ENCODE data around the gene NECTIN4. TPM values are rescaled to one million over a fixed set of nuclear protein-coding genes. Genes with fewer than 3 reads are reported as not detected.
"Not testable (repeated sequence)": the region's sequence is repeated elsewhere in the genome, so short reads cannot be mapped to it uniquely, and the experiment has no call there.

NECTIN4 gene
- 75.6 TPM for total RNA-seq

- DNase-seq (ENCODE audit: low spot score) = peak; percentile 85
Observed at GRCh38 chr1:161089251-161089924, at the start of gene NECTIN4. Gene NECTIN4, minus strand, starts transcription at chr1:161089558. Its CDS starts 262 bp downstream, at chr1:161089296.

GRCh38 chr1:161138431-161138830 is 49.1 kb upstream of the NECTIN4 start:
- no peak for DNase-seq (ENCODE audit: low spot score)

- no peak for DNase-seq (ENCODE audit: low spot score)
Observed at GRCh38 chr1:161137881-161138280, 48.5 kb upstream of the NECTIN4 start.

- DNase-seq (ENCODE audit: low spot score) = no peak
Observed at GRCh38 chr1:161133220-161133740, 43.9 kb upstream of the NECTIN4 start.

GRCh38 chr1:161132410-161133219 is 43.3 kb upstream of the NECTIN4 start, which contains the start of gene DEDD:
Gene DEDD, minus strand, starts transcription at chr1:161132667. Its CDS starts 8,205 bp downstream, at chr1:161124462.
- peak; percentile 95 for DNase-seq (ENCODE audit: low spot score)

GRCh38 chr1:161131523-161132409 is 42.4 kb upstream of the NECTIN4 start:
- DNase-seq (ENCODE audit: low spot score) = no peak

GRCh38 chr1:161130266-161130665 is 40.9 kb upstream of the NECTIN4 start:
- no peak for DNase-seq (ENCODE audit: low spot score)

GRCh38 chr1:161128591-161129420 is 39.4 kb upstream of the NECTIN4 start:
- DNase-seq (ENCODE audit: low spot score) = no peak

- no peak for DNase-seq (ENCODE audit: low spot score)
Observed at GRCh38 chr1:161127649-161128048, 38.3 kb upstream of the NECTIN4 start.

GRCh38 chr1:161122967-161123366 is 33.6 kb upstream of the NECTIN4 start:
- DNase-seq (ENCODE audit: low spot score) = no peak

- DNase-seq (ENCODE audit: low spot score) = no peak
Observed at GRCh38 chr1:161121834-161122233, 32.5 kb upstream of the NECTIN4 start.

GRCh38 chr1:161121042-161121650 is 31.8 kb upstream of the NECTIN4 start:
- no peak for DNase-seq (ENCODE audit: low spot score)

- no peak for DNase-seq (ENCODE audit: low spot score)
Observed at GRCh38 chr1:161119092-161119903, 29.9 kb upstream of the NECTIN4 start.

GRCh38 chr1:161117759-161118581 is 28.6 kb upstream of the NECTIN4 start, which contains the start of the genes NIT1 and PFDN2:
Gene NIT1, plus strand, starts transcription at chr1:161118105. Its CDS starts 72 bp downstream, at chr1:161118177.
Gene PFDN2, minus strand, starts transcription at chr1:161118037. Its CDS starts 11 bp downstream, at chr1:161118026.
- peak; percentile 88 for DNase-seq (ENCODE audit: low spot score)

- not testable (repeated sequence) for DNase-seq (ENCODE audit: low spot score)
Observed at GRCh38 chr1:161115961-161116360, 26.6 kb upstream of the NECTIN4 start.

- DNase-seq (ENCODE audit: low spot score) = no peak
Observed at GRCh38 chr1:161115132-161115711, 25.9 kb upstream of the NECTIN4 start.

GRCh38 chr1:161114556-161114955 is 25.2 kb upstream of the NECTIN4 start:
- no peak for DNase-seq (ENCODE audit: low spot score)

- no peak for DNase-seq (ENCODE audit: low spot score)
Observed at GRCh38 chr1:161113915-161114314, 24.6 kb upstream of the NECTIN4 start.
